DOHH2 (cell line): Measurements from ENCODE around the gene HYAL2.
A peak's percentile ranks its signal among the peaks of the same experiment; 100 is the strongest.

ENCODE experiments used
- H3F3A ChIP-seq: fragments of 200-600 bp; sonication (generic), shearing (Covaris generic); 2 replicates; pipeline ENCODE4 v1.6.0; 2016; ENCODE audit warnings: antibody characterized with exemption, mild to moderate bottlenecking; ENCODE audit not compliant: control insufficient read depth, insufficient read depth
- H3K27ac ChIP-seq: fragments of 200-600 bp; sonication (generic); 2 replicates; pipeline ENCODE4 v1.5.1; 2014; ENCODE audit warnings: low read depth, mild to moderate bottlenecking, low read length, moderate library complexity
- H3K27me3 ChIP-seq: fragments of 200-600 bp; sonication (generic); 2 replicates; pipeline ENCODE4 v1.6.1; 2014; ENCODE audit warnings: mild to moderate bottlenecking, low read length, mixed read lengths; ENCODE audit not compliant: control insufficient read depth
- H3K36me3 ChIP-seq: fragments of 200-600 bp; sonication (generic); 2 replicates; pipeline ENCODE4 v1.6.1; 2014; ENCODE audit warnings: mild to moderate bottlenecking, low read length, moderate library complexity, mixed read lengths; ENCODE audit not compliant: control insufficient read depth
- H3K4me1 ChIP-seq: fragments of 200-600 bp; sonication (generic); 2 replicates; pipeline ENCODE4 v1.6.1; 2014; ENCODE audit warnings: mild to moderate bottlenecking, low read length, mixed read lengths; ENCODE audit not compliant: control insufficient read depth
- H3K4me2 ChIP-seq: fragments of 200-600 bp; sonication (generic); 2 replicates; pipeline ENCODE4 v1.6.0; 2014; ENCODE audit warnings: mild to moderate bottlenecking, low read length, moderate library complexity
- H3K4me3 ChIP-seq: fragments of 200-600 bp; sonication (generic); 2 replicates; pipeline ENCODE4 v1.5.1; 2014; ENCODE audit warnings: mild to moderate bottlenecking, low read length, mixed read lengths
- H3K79me2 ChIP-seq: fragments of 200-600 bp; sonication (generic); 2 replicates; pipeline ENCODE4 v1.6.1; 2014; ENCODE audit warnings: mild to moderate bottlenecking, low read length, mixed read lengths; ENCODE audit not compliant: control insufficient read depth
- H3K9me2 ChIP-seq: fragments of 200-600 bp; sonication (generic); replicated peaks from 2 replicates; pipeline ENCODE4 v1.6.1; 2014; ENCODE audit warnings: mild to moderate bottlenecking, low read length, mixed read lengths; ENCODE audit not compliant: control insufficient read depth
- H3K9me3 ChIP-seq: fragments of 200-600 bp; sonication (generic); 2 replicates; pipeline ENCODE4 v1.6.1; 2014; ENCODE audit warnings: antibody characterized with exemption, low read length, mixed read lengths; ENCODE audit not compliant: control insufficient read depth, insufficient read depth
- H4K20me1 ChIP-seq: fragments of 200-600 bp; sonication (generic); 2 replicates; pipeline ENCODE4 v1.6.0; 2014; ENCODE audit warnings: low read depth, mild to moderate bottlenecking, antibody characterized with exemption, low read length, moderate library complexity; ENCODE audit not compliant: control insufficient read depth, insufficient read depth
- EZH2phosphoT487 ChIP-seq: fragments of 200-600 bp; sonication (generic); IDR thresholded peaks from 2 replicates; pipeline ENCODE4 v1.6.1; 2017; ENCODE audit warnings: borderline replicate concordance, mild to moderate bottlenecking, antibody characterized with exemption, low read length, moderate library complexity, mixed read lengths
- TF ChIP-seq, protein P1 (sequence below): fragments of 200-600 bp; sonication (generic); IDR thresholded peaks from one replicate; pipeline ENCODE4 v1.5.1; 2014; ENCODE audit warnings: antibody characterized with exemption, mild to moderate bottlenecking, low read depth, low read length; ENCODE audit not compliant: poor library complexity, severe bottlenecking

The HYAL2 gene

DNA sequence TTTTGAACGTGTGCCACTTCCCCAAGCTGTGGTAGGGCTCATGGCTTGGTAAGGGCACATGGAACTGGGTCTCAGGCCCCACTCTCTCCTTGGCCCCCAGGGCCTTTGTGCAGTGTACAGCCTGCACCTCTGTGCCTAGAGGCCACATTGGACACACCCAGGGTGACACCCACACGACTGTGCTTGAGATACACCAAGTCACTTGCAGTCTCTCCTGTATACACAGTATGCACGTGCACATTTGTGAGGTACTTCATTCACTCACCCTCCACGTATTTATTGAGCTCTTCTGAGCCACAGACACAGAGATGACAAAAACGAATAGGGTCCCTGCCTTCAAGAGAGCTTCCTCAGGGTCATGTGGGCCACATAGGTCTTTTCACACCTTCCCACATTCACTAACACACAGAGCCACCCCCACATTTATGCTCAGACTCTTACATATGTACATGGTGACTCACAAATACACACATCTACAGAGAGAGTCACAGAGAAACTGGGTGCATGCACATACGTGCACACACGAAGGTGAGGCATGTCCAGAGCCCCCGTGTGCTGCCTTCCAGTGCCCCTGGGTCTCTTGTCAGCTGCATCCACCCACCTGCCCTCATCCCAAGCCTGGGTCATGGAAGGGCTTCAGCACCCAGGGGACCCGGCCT is 46.6 kb upstream of the HYAL2 start:
- Histone ChIP-seq H3K9me2 (no peaks in the 10 kb centered on the region), H3K4me2 (no peak overlapping the region), H3K79me2 (no peaks in the 10 kb centered on the region), H3K9me3 (no peaks in the 10 kb centered on the region), H3F3A (no peaks in the 10 kb centered on the region), H3K27ac (no peak overlapping the region), H3K36me3 (no peaks in the 10 kb centered on the region), H3K4me1 (peaks cover 10% of the 10 kb centered on the region), H3K4me3 (no peak overlapping the region), H4K20me1 (no peaks in the 10 kb centered on the region), H3K27me3 (peaks cover 15% of the 10 kb centered on the region)
- TF ChIP-seq, protein P1, sequence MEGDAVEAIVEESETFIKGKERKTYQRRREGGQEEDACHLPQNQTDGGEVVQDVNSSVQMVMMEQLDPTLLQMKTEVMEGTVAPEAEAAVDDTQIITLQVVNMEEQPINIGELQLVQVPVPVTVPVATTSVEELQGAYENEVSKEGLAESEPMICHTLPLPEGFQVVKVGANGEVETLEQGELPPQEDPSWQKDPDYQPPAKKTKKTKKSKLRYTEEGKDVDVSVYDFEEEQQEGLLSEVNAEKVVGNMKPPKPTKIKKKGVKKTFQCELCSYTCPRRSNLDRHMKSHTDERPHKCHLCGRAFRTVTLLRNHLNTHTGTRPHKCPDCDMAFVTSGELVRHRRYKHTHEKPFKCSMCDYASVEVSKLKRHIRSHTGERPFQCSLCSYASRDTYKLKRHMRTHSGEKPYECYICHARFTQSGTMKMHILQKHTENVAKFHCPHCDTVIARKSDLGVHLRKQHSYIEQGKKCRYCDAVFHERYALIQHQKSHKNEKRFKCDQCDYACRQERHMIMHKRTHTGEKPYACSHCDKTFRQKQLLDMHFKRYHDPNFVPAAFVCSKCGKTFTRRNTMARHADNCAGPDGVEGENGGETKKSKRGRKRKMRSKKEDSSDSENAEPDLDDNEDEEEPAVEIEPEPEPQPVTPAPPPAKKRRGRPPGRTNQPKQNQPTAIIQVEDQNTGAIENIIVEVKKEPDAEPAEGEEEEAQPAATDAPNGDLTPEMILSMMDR, result no peak
- no peak for TF ChIP-seq EZH2phosphoT487

- Histone ChIP-seq H3K4me1 (peaks cover 10% of the 10 kb centered on the region), H4K20me1 (no peaks in the 10 kb centered on the region), H3K9me2 (no peaks in the 10 kb centered on the region), H3K27ac (no peak overlapping the region), H3K4me2 (peak overlapping the region; percentile 84), H3K36me3 (no peaks in the 10 kb centered on the region), H3F3A (no peaks in the 10 kb centered on the region), H3K27me3 (peaks cover 8% of the 10 kb centered on the region), H3K79me2 (no peaks in the 10 kb centered on the region), H3K9me3 (no peaks in the 10 kb centered on the region), H3K4me3 (peak overlapping the region; percentile 72)
- no peak for TF ChIP-seq EZH2phosphoT487
- TF ChIP-seq, protein P1, result no peak
These were observed 43.3 kb upstream of the HYAL2 start for GRCh38 chr3:50365842-50366220.

DNA sequence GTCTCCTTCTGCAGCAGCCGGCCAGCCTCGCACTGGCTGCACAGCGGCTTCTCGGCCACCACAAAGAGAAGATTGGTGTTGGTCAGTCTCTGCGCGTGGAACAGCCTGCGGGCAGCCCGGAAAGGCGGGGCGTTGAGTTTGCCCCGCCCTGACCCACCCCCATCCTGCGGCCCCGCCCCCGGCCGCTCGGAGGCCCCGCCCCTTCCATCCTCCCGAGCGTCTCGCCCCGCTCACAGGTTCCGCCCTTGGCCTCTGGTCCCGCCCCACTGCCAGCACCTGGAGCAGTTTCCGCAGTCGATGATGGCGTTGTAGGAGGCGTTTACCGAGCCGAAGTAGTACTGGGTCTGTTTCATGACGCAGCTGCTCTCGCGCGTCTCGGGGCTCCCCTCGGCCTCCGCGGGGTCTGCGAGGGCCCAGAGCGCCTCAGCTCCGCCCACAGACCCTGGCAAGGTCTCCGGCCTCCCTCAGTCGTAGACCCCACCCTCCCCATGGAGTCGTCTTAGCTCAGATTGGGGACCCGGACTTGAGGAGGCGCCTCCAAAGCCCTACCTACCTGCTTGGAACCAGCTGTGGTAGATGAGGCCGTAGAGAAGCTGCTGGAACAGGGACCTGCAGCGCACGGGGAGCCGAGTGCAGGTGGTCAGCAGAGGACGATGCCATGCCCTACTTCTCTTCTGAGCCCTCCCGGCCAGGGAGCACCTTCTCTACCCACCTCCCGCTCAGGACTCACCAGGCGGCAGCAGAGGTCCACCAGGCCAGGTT is 42.7 kb upstream of the HYAL2 start:
- H3K27ac ChIP-seq, result no peak overlapping the region

More for the DNA sequence above, 42.7 kb upstream of the HYAL2 start:
- TF ChIP-seq, protein P1, result no peak
- TF ChIP-seq EZH2phosphoT487, result no peak
- Histone ChIP-seq H3K79me2 (no peaks in the 10 kb centered on the region), H3K9me3 (no peaks in the 10 kb centered on the region), H3K4me2 (peak overlapping the region; percentile 84), H3K9me2 (no peaks in the 10 kb centered on the region), H4K20me1 (no peaks in the 10 kb centered on the region), H3K36me3 (no peaks in the 10 kb centered on the region), H3F3A (no peaks in the 10 kb centered on the region), H3K27me3 (peaks cover 8% of the 10 kb centered on the region), H3K4me3 (peak overlapping the region; percentile 72), H3K4me1 (peaks cover 10% of the 10 kb centered on the region)
